NCI-H187 (cell line): ENCODE measurements around the gene MGLL.
A peak's percentile ranks its signal among the peaks of the same experiment; 100 is the strongest.

Source experiments
- DNase-seq, 2 experiments: peaks; one replicate each; lab custom pipeline; 2025; lab: John Stamatoyannopoulos, UW

The MGLL gene

GRCh38 chr3:127722091-127722784 is 100.1 kb downstream of the MGLL start:
- DNase-seq, result no peak

DNA sequence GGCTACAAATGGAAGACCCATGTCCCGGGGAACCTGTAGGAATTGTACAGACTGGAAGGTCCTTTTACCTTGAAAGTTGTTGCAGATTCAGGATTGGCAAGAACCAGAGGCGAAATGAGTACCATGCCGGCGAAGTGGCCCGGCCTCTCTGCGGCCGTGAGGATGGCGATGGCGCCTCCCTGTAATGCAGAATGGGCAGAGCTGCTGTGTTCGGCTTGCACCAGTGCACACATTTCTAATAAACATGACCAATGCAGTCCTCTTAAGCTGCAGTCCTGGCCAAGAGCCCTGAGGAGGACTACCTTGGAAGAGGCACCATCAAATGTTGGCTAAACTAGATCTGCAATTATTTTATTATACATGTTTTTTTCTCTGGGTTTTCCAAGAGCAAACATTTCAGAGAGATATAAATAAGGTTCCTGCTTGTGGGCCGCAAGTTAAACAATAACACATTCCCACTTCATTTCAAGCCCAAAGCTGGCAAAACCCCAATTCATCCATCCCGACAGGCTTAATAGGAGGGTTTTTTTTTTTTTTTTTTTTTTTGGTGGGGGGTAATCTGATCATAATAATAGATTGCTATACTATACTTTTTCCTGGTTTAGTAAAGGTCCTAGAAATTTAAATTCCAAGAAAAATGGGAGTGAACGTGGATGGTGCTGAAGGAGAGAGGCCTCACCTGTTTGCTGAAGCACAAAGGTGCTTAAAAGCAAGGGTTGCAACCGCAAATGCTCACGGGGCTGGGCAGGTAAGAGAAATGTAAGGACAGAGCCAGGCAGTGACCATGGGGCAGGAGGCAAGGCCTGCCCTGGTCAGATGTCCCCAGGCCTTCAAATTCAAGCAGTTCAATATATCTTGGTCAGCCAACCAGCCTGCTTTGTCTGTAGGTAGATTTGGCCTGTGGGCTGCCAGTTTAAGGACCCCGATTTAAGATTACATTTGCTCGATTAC is 101.1 kb downstream of the MGLL start:
- no peak for DNase-seq

DNA sequence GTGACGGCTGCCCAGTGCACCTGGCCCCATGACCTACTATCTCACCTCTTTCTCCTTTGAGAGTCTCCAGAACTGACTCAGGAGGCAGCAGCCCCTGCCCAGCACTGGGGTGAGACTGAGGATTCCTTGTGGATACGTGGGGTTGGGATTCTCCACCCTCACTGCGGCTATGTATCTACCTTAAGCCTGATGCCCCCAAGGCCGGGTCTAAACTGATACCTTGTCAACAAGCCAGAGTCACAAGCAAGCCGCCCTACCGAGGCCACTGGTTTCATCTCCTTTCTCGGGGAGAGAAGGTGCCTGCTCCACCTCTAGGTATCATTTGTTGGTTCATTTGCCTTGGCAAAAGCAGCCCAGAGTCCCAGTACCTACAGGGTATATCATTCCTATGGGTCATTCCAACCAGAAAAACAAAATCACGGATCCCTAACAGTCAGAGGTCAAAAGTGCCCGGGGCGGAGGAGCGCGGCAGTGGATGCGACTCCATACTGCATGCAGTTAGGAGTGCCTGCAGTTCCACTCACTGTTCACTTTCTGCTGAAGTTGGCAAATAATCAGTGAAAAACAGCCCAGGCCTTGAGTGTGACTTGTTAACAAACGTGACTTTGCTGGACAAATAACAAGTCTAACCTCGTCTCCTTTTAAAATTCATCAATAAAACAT is 102.0 kb downstream of the MGLL start:
- no peak for DNase-seq

DNA sequence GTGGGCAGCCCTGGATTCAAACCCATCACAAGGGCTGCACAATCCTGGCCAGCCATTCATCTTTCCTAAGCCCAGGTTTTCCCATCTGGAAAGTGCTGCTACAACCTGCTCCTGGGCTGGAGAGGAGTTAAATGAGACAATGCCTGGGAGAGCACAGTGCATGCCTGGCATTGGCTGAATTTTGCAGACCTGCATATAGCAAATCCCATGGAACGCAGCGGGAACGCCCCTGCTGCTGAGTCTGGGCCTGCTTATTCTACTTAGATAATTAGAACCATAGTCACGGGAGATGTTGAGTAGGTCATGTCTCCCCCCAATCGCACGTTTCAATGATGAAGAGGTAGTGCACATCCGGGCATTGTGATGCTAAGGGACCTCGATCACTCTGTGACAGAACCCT is 102.9 kb downstream of the MGLL start:
- DNase-seq, result no peak

DNA sequence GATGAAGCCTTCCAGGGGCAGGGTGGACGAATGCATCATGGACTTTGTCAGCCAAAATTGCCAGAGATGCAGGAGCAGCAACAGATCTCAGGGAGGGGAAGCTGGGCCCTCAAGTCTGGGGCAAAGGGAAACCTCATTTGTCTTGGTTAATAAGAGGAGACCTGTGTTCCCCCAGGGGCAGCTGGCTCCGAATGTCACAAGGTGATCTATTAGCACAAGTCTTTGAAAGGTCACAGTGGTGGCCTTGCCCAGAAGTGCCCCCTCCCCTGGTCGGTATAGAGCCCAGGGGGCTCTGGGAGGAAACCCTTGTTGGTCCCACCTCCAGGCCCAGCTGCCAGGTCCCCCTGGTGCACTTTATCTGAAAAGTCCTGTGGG is 103.4 kb downstream of the MGLL start:
- no peak for DNase-seq

- no peak for DNase-seq
Observed at GRCh38 chr3:127718245-127718915, 103.9 kb downstream of the MGLL start.

DNA sequence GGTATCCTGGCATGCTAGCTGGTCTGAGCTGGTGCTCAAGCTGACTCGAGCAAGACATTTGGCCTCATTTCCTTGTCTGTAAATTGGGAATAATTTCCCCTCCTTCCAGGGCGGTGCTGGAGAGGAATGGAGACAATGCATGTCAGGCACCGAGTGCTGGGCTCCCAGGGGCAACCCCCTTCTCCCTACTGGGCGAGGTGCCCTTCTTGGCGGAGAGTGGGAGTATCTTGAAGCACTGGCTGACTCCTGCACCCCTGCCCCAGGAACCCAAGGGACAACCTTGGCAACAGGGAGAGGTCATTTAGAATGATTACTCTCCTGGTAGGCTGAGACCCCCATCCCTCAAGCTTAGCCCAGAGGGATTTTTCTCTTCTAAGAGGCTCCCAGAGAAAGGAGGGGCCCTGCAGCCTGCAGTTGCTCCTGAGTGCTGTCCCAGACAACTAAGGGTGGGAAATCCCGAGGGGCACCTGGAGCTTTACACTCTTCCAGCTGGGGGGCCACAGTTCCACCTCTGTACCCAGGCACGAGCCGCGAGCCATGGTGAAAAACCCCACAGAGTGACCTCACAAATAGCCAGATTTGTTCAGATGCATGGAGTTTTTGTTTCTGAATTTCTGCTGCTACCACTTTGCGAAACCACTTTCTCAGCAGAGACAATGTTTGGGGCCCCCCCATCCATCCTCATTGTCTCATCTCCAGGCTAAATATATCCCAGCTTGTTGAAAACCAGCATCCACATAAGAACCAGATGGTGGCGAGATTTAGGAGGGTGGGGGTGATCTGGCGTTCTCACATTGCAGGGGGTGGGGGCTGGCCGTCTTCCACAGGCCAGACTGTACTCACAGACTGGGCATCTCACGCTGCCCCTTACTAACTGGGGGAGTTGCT is 104.7 kb downstream of the MGLL start:
- DNase-seq, result no peak

- no peak for DNase-seq
Observed at GRCh38 chr3:127716384-127716783, 105.9 kb downstream of the MGLL start.

- no peak for DNase-seq
Observed at GRCh38 chr3:127715532-127715931, 106.8 kb downstream of the MGLL start.

DNA sequence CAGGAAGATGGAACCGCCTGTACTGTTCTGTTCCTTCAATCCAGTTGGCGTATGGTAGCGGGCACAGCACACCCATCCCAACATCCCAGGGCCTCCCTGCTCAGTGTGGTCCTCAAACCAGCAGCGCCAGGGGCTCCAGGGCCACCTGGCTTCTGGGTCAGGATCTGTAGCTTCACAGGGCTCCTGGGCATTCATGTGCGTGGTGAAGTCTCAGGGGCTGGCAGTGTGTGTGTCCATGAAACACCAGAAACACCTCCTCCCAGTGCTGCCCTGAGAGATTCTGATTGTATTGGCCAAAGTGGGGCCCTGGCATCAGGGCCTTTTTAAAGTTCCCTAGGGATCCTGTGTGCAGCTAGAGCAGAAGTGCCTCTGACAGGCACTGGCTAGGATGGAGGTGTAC is 107.4 kb downstream of the MGLL start:
- no peak for DNase-seq

DNA sequence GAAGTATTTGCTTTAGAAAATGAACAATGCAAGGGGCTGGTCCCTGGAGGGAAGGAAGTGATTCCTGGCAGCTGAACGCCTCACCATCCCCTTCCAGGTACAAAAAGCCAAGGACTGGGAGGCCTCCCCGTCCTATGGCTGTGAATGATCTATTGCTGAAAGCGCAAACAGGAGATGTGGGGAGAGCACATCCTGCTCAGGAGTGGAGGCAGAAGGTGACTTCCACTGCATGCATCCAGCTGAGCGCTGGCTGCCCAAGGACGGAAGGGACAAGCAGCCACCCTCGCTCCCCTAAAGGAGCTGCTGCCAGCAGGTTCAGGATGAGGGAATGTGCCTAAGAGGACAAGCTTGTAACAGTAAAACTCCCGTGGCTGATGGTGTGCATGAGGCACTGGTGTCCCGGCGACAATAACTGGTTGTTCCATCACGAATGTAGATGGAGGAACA is 108.2 kb downstream of the MGLL start:
- DNase-seq, result peak in 1 of 2 experiments; percentile 38

DNA sequence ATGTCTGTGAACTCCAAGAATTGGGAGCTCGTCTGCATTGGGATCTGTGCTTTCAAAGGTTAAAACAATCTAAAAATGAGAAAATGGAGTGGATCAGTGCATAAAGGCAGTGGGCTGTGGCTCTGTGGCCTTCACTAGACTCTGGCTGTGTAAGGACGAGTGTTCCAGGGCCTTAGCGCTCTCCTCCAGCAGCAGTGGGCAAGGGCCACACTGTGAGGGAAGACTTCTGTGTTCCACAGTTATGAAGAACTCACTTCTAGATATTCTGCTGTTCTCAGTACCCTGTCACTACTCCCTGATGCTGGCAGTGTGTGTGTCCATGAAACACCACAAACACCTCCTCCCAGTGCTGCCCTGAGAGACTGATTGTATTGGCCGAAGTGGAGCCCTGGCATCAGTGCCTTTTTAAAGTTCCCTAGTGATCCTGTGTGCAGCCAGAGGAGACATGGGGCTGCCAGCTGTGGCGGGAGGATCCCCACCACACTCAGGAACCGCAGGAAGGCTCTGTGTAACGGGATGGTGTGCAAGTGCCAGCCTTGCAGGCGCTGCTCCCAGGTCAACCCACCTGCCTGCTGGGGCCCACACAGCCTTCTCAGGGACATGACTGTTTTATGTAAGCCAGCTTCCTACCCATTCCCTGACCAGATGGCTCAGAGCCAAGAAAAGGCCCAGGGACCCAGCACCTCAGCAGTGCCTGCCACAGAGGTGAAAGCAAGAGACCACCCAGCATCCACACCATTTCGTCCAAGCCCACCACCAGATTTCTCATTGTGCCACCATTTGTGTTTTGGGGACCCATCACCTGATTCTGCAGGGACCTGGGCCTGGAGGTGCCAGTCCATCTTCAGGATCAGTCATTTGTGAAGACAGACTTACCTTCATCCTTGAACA is 109.2 kb downstream of the MGLL start:
- DNase-seq, result no peak

DNA sequence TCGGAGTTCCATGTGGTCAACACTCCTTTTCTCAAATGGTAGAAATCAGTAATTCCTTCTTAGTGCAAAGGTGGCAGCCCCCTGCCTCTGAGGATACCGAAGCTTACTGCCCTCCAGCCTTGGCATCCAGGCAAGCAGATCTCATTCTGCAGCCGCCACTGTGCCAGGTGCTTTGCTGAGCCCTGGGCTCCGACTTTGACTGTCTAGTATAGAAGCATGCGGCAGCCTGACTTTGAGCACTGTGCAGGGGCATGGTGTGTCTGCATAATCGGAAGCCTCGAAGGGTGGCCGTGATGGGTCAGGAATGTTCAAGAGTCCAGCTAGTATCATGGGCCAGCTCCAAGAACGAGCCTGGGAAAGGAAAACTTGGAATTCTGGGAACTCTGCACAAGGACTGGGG is 109.9 kb downstream of the MGLL start:
- DNase-seq, result no peak

GRCh38 chr3:127711896-127712295 is 110.4 kb downstream of the MGLL start:
- DNase-seq, result no peak

DNA sequence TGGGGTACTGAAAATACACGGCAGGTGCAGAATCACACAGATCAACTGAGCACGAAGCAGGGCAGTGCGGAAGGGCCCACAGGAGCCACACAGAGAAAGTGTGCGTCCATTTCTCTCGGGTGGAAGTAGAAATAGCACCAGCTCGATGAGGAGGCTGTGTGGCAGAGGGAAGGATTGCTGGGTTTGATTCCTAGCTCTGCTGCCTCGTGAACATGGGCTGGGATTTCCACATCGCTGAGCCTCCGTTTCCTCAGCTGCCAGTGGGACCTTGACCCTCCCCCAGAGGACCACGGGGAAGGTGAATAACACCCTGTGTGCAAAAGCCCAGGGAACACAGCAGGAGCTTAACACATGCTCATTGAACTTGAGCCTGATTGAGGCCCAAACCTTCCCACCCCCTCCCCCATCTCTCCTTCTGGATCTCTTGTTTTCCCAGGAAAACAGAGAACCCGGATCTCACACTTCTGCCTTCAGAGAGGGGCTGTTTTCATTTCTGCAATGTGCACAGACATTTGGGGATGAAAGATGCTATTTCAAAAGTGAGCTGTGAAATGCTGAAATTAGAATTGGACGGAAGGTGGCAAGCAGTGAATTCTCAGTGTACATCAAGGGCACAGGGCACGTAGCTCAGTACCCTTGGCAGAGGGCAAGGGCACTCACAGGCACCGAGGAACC is 111.2 kb downstream of the MGLL start:
- no peak for DNase-seq

GRCh38 chr3:127710155-127710941 is 112.0 kb downstream of the MGLL start:
- DNase-seq, result no peak

DNA sequence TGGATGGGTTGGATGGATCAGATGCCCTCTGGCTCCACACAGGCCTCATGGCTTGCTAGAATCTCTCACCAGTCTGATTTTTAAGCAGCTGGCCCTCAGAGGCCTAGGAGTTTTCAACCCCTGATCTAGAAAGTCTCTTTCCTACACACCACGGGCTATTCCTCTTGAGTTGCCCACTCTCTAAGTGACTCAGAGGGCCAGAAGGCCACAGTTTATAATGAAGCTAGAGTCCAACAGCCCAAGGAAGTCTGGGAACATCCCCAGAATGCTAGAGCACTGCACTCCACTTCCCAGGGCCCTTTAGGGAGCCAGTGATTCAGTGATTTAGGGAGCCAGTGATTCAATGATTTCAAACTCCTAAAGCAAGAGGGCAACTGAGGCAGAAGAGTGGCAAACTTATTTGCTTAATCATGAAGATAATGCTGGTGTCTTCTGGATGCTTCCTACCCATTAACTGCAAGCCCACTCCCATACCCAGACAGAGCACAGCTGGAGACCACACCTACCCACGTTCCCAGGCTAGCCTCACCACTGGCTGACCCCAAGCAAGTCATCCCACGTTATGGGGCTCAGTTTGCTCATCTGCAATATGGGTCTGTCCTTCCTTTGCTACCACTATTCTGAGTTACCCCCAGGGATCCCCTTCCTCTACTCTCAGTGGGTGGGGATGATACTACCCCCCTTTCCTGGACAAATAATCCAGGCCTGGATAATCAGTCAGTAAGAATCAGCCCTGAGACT is 112.8 kb downstream of the MGLL start:
- DNase-seq, result no peak

GRCh38 chr3:127708837-127709236 is 113.5 kb downstream of the MGLL start:
- no peak for DNase-seq
